Mononuclear cell (primary cell): ENCODE data around the gene NSRP1. TPM values are rescaled to one million over a fixed set of nuclear protein-coding genes. Genes with fewer than 3 reads are reported as not detected.
"Not testable (repeated sequence)": the region's sequence is repeated elsewhere in the genome, so short reads cannot be mapped to it uniquely, and the experiment has no call there.

Experiments used
- H3K27me3 ChIP-seq: 2 replicates; pipeline ENCODE4 v1.6.0; 2011; ENCODE audit warnings: low read length, control low read depth; ENCODE audit not compliant: insufficient read depth
- H3K4me1 ChIP-seq: 2 replicates; pipeline ENCODE4 v1.5.1; 2011; ENCODE audit warnings: mild to moderate bottlenecking, low read length, control low read depth; ENCODE audit not compliant: insufficient read depth
- H3K4me3 ChIP-seq: 2 replicates; pipeline ENCODE4 v1.5.1; 2011; ENCODE audit warnings: mild to moderate bottlenecking, low read length, moderate library complexity
- H3K9me3 ChIP-seq: 2 replicates; pipeline ENCODE4 v1.5.1; 2011; ENCODE audit warnings: low read depth, mild to moderate bottlenecking, control low read depth, low read length
- total RNA-seq: library from RNA; depleted of rRNA; stranded (reverse); fragments of >200 nt; gene quantifications from one replicate; pipeline ENCODE4 v1.2.3, GENCODE V29; 2012

The NSRP1 gene
- total RNA-seq, 1 donor: 13.1 TPM

GRCh38 chr17:30188211-30188939, 71.8 kb downstream of the NSRP1 start:
- H3K9me3 ChIP-seq: no peaks in the 10 kb centered on the region
- H3K4me1 ChIP-seq: no peaks in the 10 kb centered on the region
- H3K27me3 ChIP-seq: no peaks in the 10 kb centered on the region
- H3K4me3 ChIP-seq: no peak overlapping the region

GRCh38 chr17:30191072-30191471, 74.5 kb downstream of the NSRP1 start:
- no peaks in the 10 kb centered on the region for H3K4me1 ChIP-seq
- H3K27me3 ChIP-seq: no peaks in the 10 kb centered on the region
- H3K9me3 ChIP-seq: no peaks in the 10 kb centered on the region
- no peak overlapping the region for H3K4me3 ChIP-seq

GRCh38 chr17:30196504-30196903, 79.9 kb downstream of the NSRP1 start:
- Histone ChIP-seq H3K4me1 (no peaks in the 10 kb centered on the region), H3K27me3 (no peaks in the 10 kb centered on the region), H3K9me3 (no peaks in the 10 kb centered on the region), H3K4me3 (no peak overlapping the region)

- Histone ChIP-seq H3K27me3 (no peaks in the 10 kb centered on the region), H3K9me3 (no peaks in the 10 kb centered on the region), H3K4me1 (no peaks in the 10 kb centered on the region), H3K4me3 (no peak overlapping the region)
These were observed 80.8 kb downstream of the NSRP1 start for GRCh38 chr17:30197416-30197815.

GRCh38 chr17:30199600-30199999, 83.0 kb downstream of the NSRP1 start:
- Histone ChIP-seq H3K27me3 (no peaks in the 10 kb centered on the region), H3K4me1 (no peaks in the 10 kb centered on the region), H3K9me3 (no peaks in the 10 kb centered on the region), H3K4me3 (no peak overlapping the region)

- Histone ChIP-seq H3K27me3 (no peaks in the 10 kb centered on the region), H3K4me3 (no peak overlapping the region), H3K9me3 (no peaks in the 10 kb centered on the region), H3K4me1 (no peaks in the 10 kb centered on the region)
These were observed 83.5 kb downstream of the NSRP1 start for GRCh38 chr17:30200106-30200505.

GRCh38 chr17:30200656-30201055, 84.0 kb downstream of the NSRP1 start:
- not testable (repeated sequence) for H3K27me3 ChIP-seq, H3K9me3 ChIP-seq, H3K4me1 ChIP-seq, H3K4me3 ChIP-seq

- no peaks in the 10 kb centered on the region for H3K9me3 ChIP-seq
- no peak overlapping the region for H3K4me3 ChIP-seq
- no peaks in the 10 kb centered on the region for H3K27me3 ChIP-seq
- no peaks in the 10 kb centered on the region for H3K4me1 ChIP-seq
These were observed 86.9 kb downstream of the NSRP1 start for GRCh38 chr17:30203471-30203981.

GRCh38 chr17:30207655-30208054, 91.0 kb downstream of the NSRP1 start:
- no peaks in the 10 kb centered on the region for H3K4me1 ChIP-seq
- no peaks in the 10 kb centered on the region for H3K27me3 ChIP-seq
- no peak overlapping the region for H3K4me3 ChIP-seq
- H3K9me3 ChIP-seq: no peaks in the 10 kb centered on the region

- H3K27me3 ChIP-seq: no peaks in the 10 kb centered on the region
- H3K9me3 ChIP-seq: no peaks in the 10 kb centered on the region
- H3K4me1 ChIP-seq: no peaks in the 10 kb centered on the region
- H3K4me3 ChIP-seq: no peak overlapping the region
These were observed 91.6 kb downstream of the NSRP1 start for GRCh38 chr17:30208214-30208613.

GRCh38 chr17:30209930-30210329, 93.3 kb downstream of the NSRP1 start:
- no peak overlapping the region for H3K4me3 ChIP-seq
- no peaks in the 10 kb centered on the region for H3K9me3 ChIP-seq
- H3K27me3 ChIP-seq: no peaks in the 10 kb centered on the region
- H3K4me1 ChIP-seq: no peaks in the 10 kb centered on the region

GRCh38 chr17:30210366-30210765, 93.8 kb downstream of the NSRP1 start:
- H3K4me1 ChIP-seq: no peaks in the 10 kb centered on the region
- H3K9me3 ChIP-seq: no peaks in the 10 kb centered on the region
- no peaks in the 10 kb centered on the region for H3K27me3 ChIP-seq
- H3K4me3 ChIP-seq: no peak overlapping the region

GRCh38 chr17:30210901-30211300, 94.3 kb downstream of the NSRP1 start:
- H3K4me3 ChIP-seq: no peak overlapping the region
- H3K27me3 ChIP-seq: no peaks in the 10 kb centered on the region
- H3K4me1 ChIP-seq: no peaks in the 10 kb centered on the region
- H3K9me3 ChIP-seq: no peaks in the 10 kb centered on the region

GRCh38 chr17:30211371-30211770, 94.8 kb downstream of the NSRP1 start:
- Histone ChIP-seq H3K4me1 (no peaks in the 10 kb centered on the region), H3K27me3 (no peaks in the 10 kb centered on the region), H3K9me3 (no peaks in the 10 kb centered on the region), H3K4me3 (no peak overlapping the region)

- no peak overlapping the region for H3K4me3 ChIP-seq
- no peaks in the 10 kb centered on the region for H3K9me3 ChIP-seq
- H3K4me1 ChIP-seq: no peaks in the 10 kb centered on the region
- no peaks in the 10 kb centered on the region for H3K27me3 ChIP-seq
These were observed 96.1 kb downstream of the NSRP1 start for GRCh38 chr17:30212750-30213149.

GRCh38 chr17:30217054-30217453, 100.4 kb downstream of the NSRP1 start:
- H3K4me3 ChIP-seq: no peak overlapping the region
- H3K4me1 ChIP-seq: no peaks in the 10 kb centered on the region
- no peaks in the 10 kb centered on the region for H3K27me3 ChIP-seq
- H3K9me3 ChIP-seq: no peaks in the 10 kb centered on the region
